Measurements from ENCODE around the gene MARCHF3. TPM values are rescaled to one million over a fixed set of nuclear protein-coding genes. Genes with fewer than 3 reads are reported as not detected.

MARCHF3 gene
- total and polyA plus RNA-seq, 2 donors (not counting 3 experiments of a cell fraction or from before 2014, with no cell fraction given): 31.9 to 35.0 TPM

GRCh38 chr5:127028822-127029457 lies 1.4 kb downstream of the MARCHF3 start:
- H3K9me1 ChIP-seq (replicated peaks; ENCODE audit: control insufficient read depth, extremely low read depth, insufficient read depth, low read length): no peaks in the 10 kb centered on the region
- H3K27me3 ChIP-seq (ENCODE audit: control insufficient read depth in 2 of 2, insufficient read depth in 2 of 2, low read length in 2 of 2): no peaks in the 10 kb centered on the region
- POLR2A ChIA-PET: no interaction called here
- CTCF ChIA-PET: interaction anchor here (0.6 to 2.0 kb wide), 16 partner anchors 10 to 286 kb away, joined by 3 to 24 read pairs (median 4); no protein-coding TSS in a partner anchor
- peak overlapping the region; percentile 83 to 93 (median 88) for H3K4me3 ChIP-seq (replicated peaks in 1 of 3; ENCODE audit: insufficient read depth in 1 of 3, low read depth in 1 of 3, low read length in 3 of 3)
- H4K20me1 ChIP-seq (replicated peaks; ENCODE audit: control insufficient read depth, extremely low read depth, insufficient read depth, low read length): no peaks in the 10 kb centered on the region
- TF ChIP-seq GATA2 (IDR thresholded peaks at IDR 0.05; ENCODE audit: insufficient read depth, insufficient read length, low read depth, low read length) (no peak), POLR2AphosphoS5 (IDR thresholded peaks at IDR 0.05; ENCODE audit: insufficient read depth, low read depth, low read length) (no peak), EZH2 (IDR thresholded peaks at IDR 0.05; ENCODE audit: borderline replicate concordance, low read depth, low read length, severe bottlenecking) (no peak)
- H3K9me3 ChIP-seq (replicated peaks; ENCODE audit: control insufficient read depth, insufficient read depth, low read length): no peaks in the 10 kb centered on the region
- peaks cover 62% of the 10 kb centered on the region for H3K79me2 ChIP-seq (ENCODE audit: control insufficient read depth, insufficient read depth, low read length)
- H2AFZ ChIP-seq (ENCODE audit: low read depth, low read length): no peak overlapping the region
- BruUV-seq (replicated peaks): no TSS peak
- peak overlapping the region; percentile 97 for H3K4me2 ChIP-seq (ENCODE audit: insufficient read depth, low read length)
- FAIRE-seq (peak; percentile 46), DNase-seq (ENCODE audit: low read depth, low spot score) (peak; percentile 36)
- dilution Hi-C loops (cut with MboI; ENCODE audit: extremely low pct_ligation_motif_present, low sequenced_read_pairs): no loop called here
- H3K27ac ChIP-seq (ENCODE audit: insufficient read depth, low read depth, low read length): no peak overlapping the region
- intact Hi-C loops (cut with micrococcal nuclease): no loop called here
- H3K36me3 ChIP-seq (ENCODE audit: control insufficient read depth in 2 of 2, extremely low read depth in 1 of 2, insufficient read depth in 2 of 2, low read length in 2 of 2): no peaks in the 10 kb centered on the region
- peak overlapping the region; percentile 69 for H3K9ac ChIP-seq (replicated peaks; ENCODE audit: extremely low read depth, insufficient read depth, low read length)
- H3K4me1 ChIP-seq (ENCODE audit: control insufficient read depth, extremely low read depth, insufficient read depth, low read length): peaks cover 11% of the 10 kb centered on the region

GRCh38 chr5:127027539-127027938 lies 2.8 kb downstream of the MARCHF3 start:
- Histone ChIP-seq H3K27me3 (ENCODE audit: control insufficient read depth in 2 of 2, insufficient read depth in 2 of 2, low read length in 2 of 2) (no peaks in the 10 kb centered on the region), H3K4me2 (ENCODE audit: insufficient read depth, low read length) (no peak overlapping the region), H3K36me3 (ENCODE audit: control insufficient read depth in 2 of 2, extremely low read depth in 1 of 2, insufficient read depth in 2 of 2, low read length in 2 of 2) (no peaks in the 10 kb centered on the region), H3K9ac (replicated peaks; ENCODE audit: extremely low read depth, insufficient read depth, low read length) (no peak overlapping the region), H3K79me2 (ENCODE audit: control insufficient read depth, insufficient read depth, low read length) (peaks cover 75% of the 10 kb centered on the region), H4K20me1 (replicated peaks; ENCODE audit: control insufficient read depth, extremely low read depth, insufficient read depth, low read length) (no peaks in the 10 kb centered on the region), H3K9me3 (replicated peaks; ENCODE audit: control insufficient read depth, insufficient read depth, low read length) (no peaks in the 10 kb centered on the region), H3K4me3 (replicated peaks in 1 of 3; ENCODE audit: insufficient read depth in 1 of 3, low read depth in 1 of 3, low read length in 3 of 3) (no peak overlapping the region), H3K9me1 (replicated peaks; ENCODE audit: control insufficient read depth, extremely low read depth, insufficient read depth, low read length) (no peaks in the 10 kb centered on the region), H2AFZ (ENCODE audit: low read depth, low read length) (no peak overlapping the region), H3K27ac (ENCODE audit: insufficient read depth, low read depth, low read length) (no peak overlapping the region), H3K4me1 (ENCODE audit: control insufficient read depth, extremely low read depth, insufficient read depth, low read length) (peaks cover 11% of the 10 kb centered on the region)
- ChIA-PET POLR2A (no interaction called here), CTCF (no interaction called here)
- TF ChIP-seq GATA2 (IDR thresholded peaks at IDR 0.05; ENCODE audit: insufficient read depth, insufficient read length, low read depth, low read length): no peak
- no peak for TF ChIP-seq MYC (IDR thresholded peaks at IDR 0.05; ENCODE audit: low read depth, low read length)
- TF ChIP-seq JUN (IDR thresholded peaks at IDR 0.05; ENCODE audit: borderline replicate concordance, insufficient read depth, insufficient read length, low read depth): no peak
- dilution Hi-C loops (cut with MboI; ENCODE audit: extremely low pct_ligation_motif_present, low sequenced_read_pairs): no loop called here
- FAIRE-seq (no peak), DNase-seq (ENCODE audit: low read depth, low spot score) (no peak)
- no TSS peak for BruUV-seq (replicated peaks)
- intact Hi-C loops (cut with micrococcal nuclease): no loop called here

All from endothelial cell of umbilical vein (primary cell).